ENCODE measurements around the gene RPS17. TPM values are rescaled to one million over a fixed set of nuclear protein-coding genes. Genes with fewer than 3 reads are reported as not detected.

The RPS17 gene
- total and polyA plus RNA-seq, 2 of the 4 experiments (the other 2 are of a cell fraction), result 2,617 to 4,201 TPM

GRCh38 chr15:82532991-82533481 lies 7.2 kb downstream of the RPS17 start:
- Histone ChIP-seq H4K8ac (ENCODE audit: low read depth in 2 of 2, low read length in 2 of 2) (no peak overlapping the region), H3K27ac (ENCODE audit: insufficient read depth, low read length) (no peak overlapping the region), H2AK5ac (ENCODE audit: low read depth, low read length) (no peak overlapping the region), H3K14ac (replicated peaks; ENCODE audit: low read depth, low read length) (no peak overlapping the region), H3K4me1 (ENCODE audit: control insufficient read depth, insufficient read depth, low read length) (no peaks in the 10 kb centered on the region; the same call in 1 of the 2 replicates), H3K4ac (ENCODE audit: low read depth, low read length) (no peak overlapping the region), H2BK5ac (ENCODE audit: low read depth, low read length, poor library complexity, severe bottlenecking) (no peak overlapping the region), H2BK120ac (ENCODE audit: low read depth, low read length) (no peak overlapping the region), H3K9me1 (ENCODE audit: insufficient read depth, low read length) (0 out of 2 replicates have a peak, but pooled peaks cover 2% of the 10 kb centered on the region), H4K5ac (ENCODE audit: low read depth, low read length) (no peak overlapping the region), H3K56ac (ENCODE audit: extremely low read depth, insufficient read depth, low read length) (no peak overlapping the region), H4K20me1 (ENCODE audit: insufficient read depth, low read length) (peaks cover 28% of the 10 kb centered on the region), H2AFZ (replicated peaks; ENCODE audit: low read length, poor library complexity) (no peak overlapping the region), H3K9ac (ENCODE audit: low read depth, low read length) (no peak overlapping the region), H3K79me1 (ENCODE audit: low read depth in 1 of 2, low read length in 2 of 2) (peaks cover 19 to 30% of the 10 kb centered on the region in 2 experiments), H3K36me3 (ENCODE audit: control insufficient read depth, insufficient read depth, low read length) (peaks cover 33% of the 10 kb centered on the region), H4K91ac (ENCODE audit: insufficient read depth, low read depth, low read length) (no peak overlapping the region), H2AK9ac (replicated peaks; ENCODE audit: low read depth, low read length, poor library complexity) (no peak overlapping the region), H3K9me3 (ENCODE audit: control insufficient read depth, insufficient read depth, low read length) (no peaks in the 10 kb centered on the region), H2BK20ac (ENCODE audit: low read depth, low read length) (no peak overlapping the region), H3K27me3 (ENCODE audit: control insufficient read depth, insufficient read depth, low read length) (no peaks in the 10 kb centered on the region), H3K4me3 (ENCODE audit: insufficient read depth, low read depth, low read length) (no peak overlapping the region), H3K23ac (ENCODE audit: low read depth, low read length) (no peak overlapping the region), H2BK15ac (ENCODE audit: low read depth, low read length) (no peak overlapping the region), H3K4me2 (ENCODE audit: low read depth, low read length) (no peak overlapping the region), H3K18ac (ENCODE audit: low read depth, low read length) (no peak overlapping the region)
- intact Hi-C loops (cut with micrococcal nuclease) (no loop called here), in situ Hi-C loops (cut with MboI; ENCODE audit: low sequenced_read_pairs) (loop anchor here (10.0 kb wide), 3 partner anchors 158 to 472 kb away; no protein-coding TSS in a partner anchor), dilution Hi-C loops (cut with HindIII; ENCODE audit: low sequenced_read_pairs, unreplicated experiment) (no loop called here)
- POLR2A ChIA-PET (ENCODE audit: unreplicated experiment), result no interaction called here
- CTCF ChIA-PET, result no interaction called here
- no peak for DNase-seq
- no TSS peak for BruUV-seq (replicated peaks)
- ATAC-seq (ENCODE audit: low read depth), result no peak
- WGBS, 2 experiments (ENCODE audit: extremely low coverage in 2 of 2, insufficient read length in 1 of 2), result 100% methylated on average over 1 of the region's 15 CpGs; no CpG with 5 or more reads in 1 of the 2 experiments
- TF ChIP-seq NFE2L2 (IDR thresholded peaks at IDR 0.05; ENCODE audit: low read depth, low read length) (no peak), MXI1 (IDR thresholded peaks at IDR 0.05; ENCODE audit: borderline replicate concordance, low read depth, low read length) (no peak), CEBPB (IDR thresholded peaks at IDR 0.05; ENCODE audit: low read depth, low read length) (no peak), RFX5 (IDR thresholded peaks at IDR 0.05; ENCODE audit: low read depth, low read length) (no peak), CHD1 (IDR thresholded peaks at IDR 0.05; ENCODE audit: low read depth, low read length) (no peak), SMC3 (IDR thresholded peaks at IDR 0.05; ENCODE audit: low read depth, low read length) (no peak), RCOR1 (IDR thresholded peaks at IDR 0.05; ENCODE audit: insufficient replicate concordance, low read length) (no peak)

Data from IMR-90 (cell line).